GM12874 (cell line): ENCODE measurements around the gene APOA1.

Experiments
- TF ChIP-seq, protein P1 (sequence below): IDR thresholded peaks from 2 replicates; pipeline ENCODE4 v1.5.1; 2011; ENCODE audit warnings: low read depth, mild to moderate bottlenecking, control low read depth, low read length, moderate library complexity; ENCODE audit not compliant: insufficient read depth

Gene APOA1

DNA sequence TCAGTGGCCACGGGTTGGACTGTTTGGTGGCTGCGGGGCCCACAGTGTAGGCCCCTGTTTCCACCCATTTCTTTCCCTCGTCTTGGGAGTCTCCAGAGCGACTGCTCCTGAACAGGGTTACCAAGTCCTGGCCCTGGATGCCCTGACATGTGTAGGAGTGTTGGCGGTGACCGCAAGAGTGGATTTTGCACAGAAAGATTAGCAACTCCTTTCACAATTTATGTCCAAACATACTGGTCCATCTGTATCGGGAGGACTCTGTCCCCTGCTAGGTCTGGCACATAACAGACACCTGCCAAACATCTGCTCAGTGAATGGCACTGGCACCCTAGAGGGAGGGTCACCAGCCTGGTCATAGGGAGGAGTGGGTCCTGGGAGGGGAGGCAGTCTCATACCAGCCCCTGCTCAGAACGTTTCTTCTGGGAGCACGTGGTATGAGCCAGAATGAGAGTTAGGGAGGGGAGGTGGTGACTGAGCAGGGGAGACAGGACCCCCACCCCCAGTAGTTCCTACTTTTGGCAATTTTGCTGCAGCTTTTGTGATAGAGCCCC is 3.4 kb upstream of the APOA1 start:
- TF ChIP-seq, protein P1, sequence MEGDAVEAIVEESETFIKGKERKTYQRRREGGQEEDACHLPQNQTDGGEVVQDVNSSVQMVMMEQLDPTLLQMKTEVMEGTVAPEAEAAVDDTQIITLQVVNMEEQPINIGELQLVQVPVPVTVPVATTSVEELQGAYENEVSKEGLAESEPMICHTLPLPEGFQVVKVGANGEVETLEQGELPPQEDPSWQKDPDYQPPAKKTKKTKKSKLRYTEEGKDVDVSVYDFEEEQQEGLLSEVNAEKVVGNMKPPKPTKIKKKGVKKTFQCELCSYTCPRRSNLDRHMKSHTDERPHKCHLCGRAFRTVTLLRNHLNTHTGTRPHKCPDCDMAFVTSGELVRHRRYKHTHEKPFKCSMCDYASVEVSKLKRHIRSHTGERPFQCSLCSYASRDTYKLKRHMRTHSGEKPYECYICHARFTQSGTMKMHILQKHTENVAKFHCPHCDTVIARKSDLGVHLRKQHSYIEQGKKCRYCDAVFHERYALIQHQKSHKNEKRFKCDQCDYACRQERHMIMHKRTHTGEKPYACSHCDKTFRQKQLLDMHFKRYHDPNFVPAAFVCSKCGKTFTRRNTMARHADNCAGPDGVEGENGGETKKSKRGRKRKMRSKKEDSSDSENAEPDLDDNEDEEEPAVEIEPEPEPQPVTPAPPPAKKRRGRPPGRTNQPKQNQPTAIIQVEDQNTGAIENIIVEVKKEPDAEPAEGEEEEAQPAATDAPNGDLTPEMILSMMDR: no peak

DNA sequence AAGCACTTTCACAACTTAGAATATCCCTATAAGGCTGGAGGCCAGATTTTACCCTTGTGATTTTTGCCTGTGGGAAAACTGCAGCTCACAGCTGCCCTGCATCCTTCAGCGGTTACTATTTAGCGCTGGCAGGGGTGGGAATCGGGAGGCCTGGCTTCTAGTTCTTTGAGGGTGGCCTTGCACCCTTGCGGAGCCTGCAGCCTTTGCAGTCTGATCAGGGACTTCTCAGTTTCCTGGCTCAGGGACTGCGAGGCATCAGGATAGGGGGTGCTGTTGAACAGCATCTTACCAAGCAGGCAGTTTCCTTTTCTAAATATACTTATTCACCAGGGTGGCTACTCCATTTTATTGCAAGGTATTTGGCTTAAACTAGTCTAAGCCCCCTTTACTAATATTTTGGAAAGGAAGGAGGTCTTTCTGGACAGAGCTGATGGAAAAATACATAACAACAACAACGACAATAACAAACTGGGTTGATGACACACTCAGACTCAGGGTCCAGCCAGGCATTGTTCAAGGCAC is 2.9 kb upstream of the APOA1 start:
- TF ChIP-seq, protein P1: 0 out of 2 replicates have a peak, but pooled peaks have one; percentile 4

DNA sequence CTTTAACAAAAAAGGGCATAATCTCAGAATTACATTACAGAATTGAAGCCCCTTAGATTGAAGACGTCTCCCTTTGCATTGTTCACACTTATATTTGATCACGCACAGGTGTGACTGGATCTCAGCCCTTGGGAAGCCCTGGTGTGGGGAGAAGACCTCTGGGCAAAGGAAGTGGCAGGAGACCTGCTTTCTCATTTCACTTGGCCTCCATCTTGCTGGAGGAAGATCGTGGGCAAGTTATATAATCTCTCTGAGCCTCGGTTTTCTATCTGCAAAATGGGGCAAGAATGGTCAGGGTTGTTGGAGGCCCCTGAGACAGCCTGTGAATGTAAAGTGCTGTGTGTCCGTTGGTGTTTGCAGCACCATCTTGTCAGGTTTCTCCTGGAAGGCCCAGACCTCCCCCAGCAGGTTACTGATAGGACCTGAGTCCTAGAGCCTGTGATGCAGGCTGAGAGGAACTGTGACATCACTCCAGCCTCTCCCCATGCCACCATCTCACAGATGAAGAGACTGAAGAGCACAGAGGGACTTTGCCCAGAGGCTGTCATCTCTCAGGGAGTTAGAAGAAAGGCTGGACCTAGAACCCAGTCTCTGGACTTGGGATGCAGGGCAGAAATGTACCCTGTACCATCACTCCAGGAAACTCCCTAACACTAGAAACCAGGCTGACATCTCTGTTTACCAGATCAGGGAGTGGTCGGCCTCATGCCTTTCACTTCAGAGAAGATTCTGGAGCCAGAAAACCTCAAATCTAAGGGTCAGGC is 1.1 kb upstream of the APOA1 start:
- TF ChIP-seq, protein P1: no peak

DNA sequence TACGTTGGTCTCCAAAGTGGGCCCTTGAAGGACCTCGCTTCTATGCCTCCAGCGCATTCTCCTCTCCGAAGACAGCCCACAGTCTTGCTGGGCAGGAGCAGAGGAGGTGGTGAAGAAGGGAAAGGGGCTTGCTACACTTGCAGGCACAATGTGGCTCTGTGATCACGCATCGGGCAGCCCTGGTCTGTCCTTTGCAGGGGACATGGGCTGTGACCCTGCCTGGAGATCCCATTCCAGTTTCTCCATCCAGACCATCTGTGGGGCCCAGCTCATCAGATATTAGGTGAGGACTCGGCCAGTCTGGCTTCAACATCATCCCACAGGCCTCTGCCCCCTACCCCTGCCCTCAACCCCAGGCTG is 810 bp downstream of the APOA1 start:
- TF ChIP-seq, protein P1: no peak

DNA sequence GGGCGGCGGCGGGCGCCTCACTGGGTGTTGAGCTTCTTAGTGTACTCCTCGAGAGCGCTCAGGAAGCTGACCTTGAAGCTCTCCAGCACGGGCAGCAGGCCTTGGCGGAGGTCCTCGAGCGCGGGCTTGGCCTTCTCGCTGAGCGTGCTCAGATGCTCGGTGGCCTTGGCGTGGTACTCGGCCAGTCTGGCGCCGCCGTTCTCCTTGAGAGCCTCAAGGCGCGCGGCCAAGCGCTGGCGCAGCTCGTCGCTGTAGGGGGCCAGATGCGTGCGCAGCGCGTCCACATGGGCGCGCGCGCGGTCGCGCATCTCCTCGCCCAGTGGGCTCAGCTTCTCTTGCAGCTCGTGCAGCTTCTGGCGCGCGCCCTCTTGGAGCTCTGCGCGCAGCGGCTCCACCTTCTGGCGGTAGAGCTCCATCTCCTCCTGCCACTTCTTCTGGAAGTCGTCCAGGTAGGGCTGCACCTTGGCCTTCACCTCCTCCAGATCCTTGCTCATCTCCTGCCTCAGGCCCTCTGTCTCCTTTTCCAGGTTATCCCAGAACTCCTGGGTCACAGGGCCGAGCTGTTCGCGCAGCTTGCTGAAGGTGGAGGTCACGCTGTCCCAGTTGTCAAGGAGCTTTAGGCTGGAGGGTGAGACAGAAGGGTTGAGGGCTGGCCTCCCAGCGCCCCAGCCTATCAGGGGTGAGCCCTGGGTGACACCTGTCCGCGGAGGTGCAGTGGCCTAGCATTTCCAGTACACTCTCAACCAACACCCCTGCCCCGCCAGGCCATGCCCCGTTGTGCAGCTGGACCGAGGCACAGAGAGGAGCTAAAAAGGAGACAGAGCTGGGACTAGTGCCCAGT is 1.4 kb downstream of the APOA1 start:
- TF ChIP-seq, protein P1: peak; percentile 83

DNA sequence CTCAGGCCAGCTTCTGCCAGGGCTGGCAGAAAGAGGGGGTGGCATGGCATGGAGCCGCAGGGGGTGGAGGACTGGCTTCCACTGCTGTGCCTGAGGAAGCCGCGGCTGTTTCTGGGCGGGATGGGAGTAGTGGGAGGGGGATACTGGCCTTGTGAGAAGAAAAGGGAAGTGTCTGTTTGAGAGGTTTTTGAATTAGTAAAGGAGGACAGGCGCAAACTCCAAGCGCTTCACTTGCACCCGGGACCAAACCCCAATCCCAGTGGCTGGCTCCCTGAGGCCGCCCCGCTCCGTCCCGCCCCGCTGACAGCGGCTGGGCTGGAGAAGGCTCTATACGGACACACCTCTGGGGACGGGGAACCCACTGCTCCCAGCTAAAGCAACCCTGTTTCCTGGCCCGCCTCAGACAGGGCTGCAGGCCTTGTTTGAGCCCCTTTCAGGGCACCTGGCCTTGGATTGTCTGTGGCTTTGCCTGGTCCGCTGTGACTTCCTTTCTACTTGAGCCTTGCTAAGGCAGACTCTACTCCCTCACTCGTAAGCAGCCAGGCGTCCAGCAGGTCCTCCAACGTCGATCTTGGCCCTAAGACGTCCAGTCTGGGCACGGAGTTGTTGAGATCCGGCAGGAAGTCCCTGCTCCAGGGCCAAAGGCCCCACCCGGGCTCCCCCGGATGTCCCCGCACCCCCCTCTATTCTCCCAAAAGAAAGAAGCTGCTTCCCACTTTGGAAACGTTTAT is 2.2 kb downstream of the APOA1 start:
- TF ChIP-seq, protein P1: no peak
